Sigmoid colon (tissue), 7 donors: ENCODE results near the gene ADAMTS19. TPM values are rescaled to one million over a fixed set of nuclear protein-coding genes. Genes with fewer than 3 reads are reported as not detected.
"Not testable (repeated sequence)": the region's sequence is repeated elsewhere in the genome, so short reads cannot be mapped to it uniquely, and the experiment has no call there.

Experiments used
- DNase-seq: peaks from one replicate; pipeline ENCODE4 v3.0.0-alpha.2; 2019
- H3K27ac ChIP-seq, 4 donors: fragments of 200-600 bp; sonication (generic); one replicate each; pipeline ENCODE4 v1.5.1; 2016 to 2019; ENCODE audit warnings: mild to moderate bottlenecking in 1 of 4
- H3K27me3 ChIP-seq, 3 donors: fragments of 200-600 bp; sonication (generic); one replicate each; pipeline ENCODE4 v1.5.1; 2019; ENCODE audit warnings: mild to moderate bottlenecking in 1 of 3
- H3K36me3 ChIP-seq, 4 donors: fragments of 200-600 bp; sonication (generic); one replicate each; pipeline ENCODE4 v1.5.1; 2016 to 2019
- H3K4me1 ChIP-seq, 4 donors: fragments of 200-600 bp; sonication (generic); one replicate each; pipeline ENCODE4 v1.5.1; 2017 to 2019
- H3K4me3 ChIP-seq, 4 donors: fragments of 200-600 bp; sonication (generic); one replicate each; pipeline ENCODE4 v1.5.1; 2017 to 2019; ENCODE audit warnings: mild to moderate bottlenecking in 2 of 4, moderate library complexity in 1 of 4
- H3K9me3 ChIP-seq, 4 donors: fragments of 200-600 bp in 3 of 4; sonication (generic) in 3 of 4; one replicate each; pipeline versions ENCODE4 v1.5.1 to v1.6.1; 2013 to 2019
- CTCF ChIP-seq, 4 experiments: fragments of 450-650 bp in 3 of 4; fragments of 200-600 bp in 1 of 4; IDR thresholded peaks; one replicate each; pipeline ENCODE4 v1.5.1; 2016 to 2019; ENCODE audit warnings: antibody characterized with exemption in 4 of 4, mild to moderate bottlenecking in 3 of 4, moderate library complexity in 2 of 4
- EP300 ChIP-seq, 4 donors: sonication (generic); formaldehyde crosslinking; IDR thresholded peaks; one replicate each; pipeline ENCODE4 v1.6.1; 2017; ENCODE audit warnings: antibody characterized with exemption in 4 of 4
- POLR2A ChIP-seq, 2 donors: fragments of 450-650 bp; IDR thresholded peaks; one replicate each; pipeline ENCODE4 v1.6.1; 2016; ENCODE audit warnings: antibody characterized with exemption in 2 of 2, mild to moderate bottlenecking in 2 of 2, moderate library complexity in 2 of 2
- POLR2AphosphoS5 ChIP-seq, 4 donors: sonication (generic); formaldehyde crosslinking; IDR thresholded peaks; one replicate each; pipeline ENCODE4 v1.6.1; 2017; ENCODE audit warnings: antibody characterized with exemption in 4 of 4
- WGBS, 2 donors: extraction: QIAGEN DNeasy Blood & Tissue Kit; methylation state at CpG; one replicate each; pipeline ENCODE4 v1.1.7; 2013; 5-methylcytosine and 5-hydroxymethylcytosine counted together
- intact Hi-C: fragments of 100-400 bp; cut with DNase I; formaldehyde crosslinking; loops from one replicate; pipeline ENCODE4 v1.15.1; 2023
- polyA plus RNA-seq, 3 donors: library from polyadenylated mRNA; stranded (reverse); fragments of 200-250 nt; gene quantifications; one replicate each; pipeline ENCODE4 v1.2.3, GENCODE V29; 2013
- total RNA-seq, 4 donors: library from RNA; depleted of rRNA; stranded (reverse); fragments of >200 nt; gene quantifications; one replicate each; pipeline ENCODE4 v1.1.0, GENCODE V29; 2016
- donor health status: healthy with polysubstance abuse.
- donor health status: Bipolar disorder and iron deficiency.
- donor health status: healthy.

ADAMTS19 gene
- total and polyA plus RNA-seq, 7 donors, result 0.16 to 8.9 (median 2.1) TPM; not detected in 2

GRCh38 chr5:129554134-129554904, 94.2 kb downstream of the ADAMTS19 start:
- no peaks in the 10 kb centered on the region for H3K4me1 ChIP-seq
- TF ChIP-seq EP300 (IDR thresholded peaks at IDR 0.05), result no peak
- no peak for TF ChIP-seq POLR2AphosphoS5 (IDR thresholded peaks at IDR 0.05)
- TF ChIP-seq CTCF (IDR thresholded peaks at IDR 0.05), result no peak
- no peak for TF ChIP-seq POLR2A (IDR thresholded peaks at IDR 0.05)
- no peaks in the 10 kb centered on the region for H3K36me3 ChIP-seq
- 88 to 96% methylated on average over 2 of the region's 2 CpGs for WGBS, 2 donors
- no peak overlapping the region for H3K27ac ChIP-seq
- no peak for DNase-seq
- no peak overlapping the region for H3K4me3 ChIP-seq
- intact Hi-C loops, result no loop called here
- H3K9me3 ChIP-seq, result no peaks in the 10 kb centered on the region
- H3K27me3 ChIP-seq, result no peaks in the 10 kb centered on the region

- Histone ChIP-seq H3K4me1 (no peaks in the 10 kb centered on the region), H3K36me3 (no peaks in the 10 kb centered on the region), H3K9me3 (no peaks in the 10 kb centered on the region), H3K27me3 (no peaks in the 10 kb centered on the region), H3K4me3 (no peak overlapping the region), H3K27ac (no peak overlapping the region)
- DNase-seq, result no peak
- 93 to 96% methylated on average over 3 of the region's 3 CpGs for WGBS, 2 donors
- no peak for TF ChIP-seq POLR2AphosphoS5 (IDR thresholded peaks at IDR 0.05)
- no peak for TF ChIP-seq POLR2A (IDR thresholded peaks at IDR 0.05)
- no peak for TF ChIP-seq EP300 (IDR thresholded peaks at IDR 0.05)
- no peak for TF ChIP-seq CTCF (IDR thresholded peaks at IDR 0.05)
- intact Hi-C loops, result no loop called here
Observed at GRCh38 chr5:129563585-129563984, 103.5 kb downstream of the ADAMTS19 start.

GRCh38 chr5:129569295-129569694, 109.2 kb downstream of the ADAMTS19 start:
- 93 to 94% methylated on average over 1 of the region's 1 CpG for WGBS, 2 donors

GRCh38 chr5:129572060-129572459, 112.0 kb downstream of the ADAMTS19 start:
- no peak overlapping the region for H3K4me3 ChIP-seq
- 82% methylated on average over 2 of the region's 2 CpGs for WGBS, 2 donors
- no peaks in the 10 kb centered on the region for H3K9me3 ChIP-seq

More at GRCh38 chr5:129569295-129569694, 109.2 kb downstream of the ADAMTS19 start:
- Histone ChIP-seq H3K27me3 (no peaks in the 10 kb centered on the region), H3K4me3 (no peak overlapping the region), H3K9me3 (no peaks in the 10 kb centered on the region), H3K4me1 (no peaks in the 10 kb centered on the region), H3K27ac (no peak overlapping the region), H3K36me3 (no peaks in the 10 kb centered on the region)
- TF ChIP-seq POLR2A (IDR thresholded peaks at IDR 0.05) (no peak), CTCF (IDR thresholded peaks at IDR 0.05) (no peak), POLR2AphosphoS5 (IDR thresholded peaks at IDR 0.05) (no peak), EP300 (IDR thresholded peaks at IDR 0.05) (no peak)
- intact Hi-C loops, result no loop called here
- no peak for DNase-seq

GRCh38 chr5:129584496-129584895, 124.4 kb downstream of the ADAMTS19 start:
- H3K9me3 ChIP-seq, intact Hi-C loops: not testable (repeated sequence)
- 33 to 51% methylated on average over 4 of the region's 4 CpGs for WGBS, 2 donors

More at GRCh38 chr5:129572060-129572459, 112.0 kb downstream of the ADAMTS19 start:
- no peak overlapping the region for H3K27ac ChIP-seq
- H3K4me1 ChIP-seq, result no peaks in the 10 kb centered on the region
- DNase-seq, result no peak
- H3K36me3 ChIP-seq, result no peaks in the 10 kb centered on the region
- H3K27me3 ChIP-seq, result no peaks in the 10 kb centered on the region
- no peak for TF ChIP-seq CTCF (IDR thresholded peaks at IDR 0.05)
- TF ChIP-seq POLR2A (IDR thresholded peaks at IDR 0.05), result no peak
- no peak for TF ChIP-seq POLR2AphosphoS5 (IDR thresholded peaks at IDR 0.05)
- TF ChIP-seq EP300 (IDR thresholded peaks at IDR 0.05), result no peak
- intact Hi-C loops, result no loop called here

More at GRCh38 chr5:129584496-129584895, 124.4 kb downstream of the ADAMTS19 start:
- DNase-seq, H3K4me1 ChIP-seq, H3K27me3 ChIP-seq, H3K4me3 ChIP-seq, H3K36me3 ChIP-seq, H3K27ac ChIP-seq: not testable (repeated sequence)
